HG02970 (cell line): Measurements from ENCODE around the gene SUPT7L.
"Not testable (repeated sequence)": the region's sequence is repeated elsewhere in the genome, so short reads cannot be mapped to it uniquely, and the experiment has no call there.

Experiments
- ATAC-seq: cut with Tn5 transposase; IDR thresholded peaks from one replicate; pipeline ENCODE4 v1.9.1; 2021; ENCODE audit warnings: mild to moderate bottlenecking, moderate library complexity, moderate number of reproducible peaks; ENCODE audit not compliant: unreplicated experiment, low FRiP score

Gene SUPT7L

DNA sequence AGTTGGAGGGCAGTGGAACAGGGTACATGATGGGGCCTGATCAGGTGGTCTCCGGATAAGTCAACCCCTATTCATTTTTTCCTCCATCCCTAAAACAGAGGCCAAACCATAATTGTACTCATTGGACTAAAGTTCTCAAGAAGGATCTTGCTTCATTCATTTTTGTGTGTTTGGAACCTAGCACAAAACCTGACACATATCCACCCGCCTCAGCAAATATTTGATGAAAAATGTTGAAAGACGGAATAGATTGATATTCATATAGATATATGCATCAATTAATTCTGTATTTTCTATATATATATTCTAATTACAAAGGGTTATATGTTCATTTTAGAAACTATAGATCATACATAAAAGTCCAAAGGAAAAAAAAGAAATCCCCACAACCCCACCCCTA, 22.2 kb upstream of the SUPT7L start:
- no peak for ATAC-seq

DNA sequence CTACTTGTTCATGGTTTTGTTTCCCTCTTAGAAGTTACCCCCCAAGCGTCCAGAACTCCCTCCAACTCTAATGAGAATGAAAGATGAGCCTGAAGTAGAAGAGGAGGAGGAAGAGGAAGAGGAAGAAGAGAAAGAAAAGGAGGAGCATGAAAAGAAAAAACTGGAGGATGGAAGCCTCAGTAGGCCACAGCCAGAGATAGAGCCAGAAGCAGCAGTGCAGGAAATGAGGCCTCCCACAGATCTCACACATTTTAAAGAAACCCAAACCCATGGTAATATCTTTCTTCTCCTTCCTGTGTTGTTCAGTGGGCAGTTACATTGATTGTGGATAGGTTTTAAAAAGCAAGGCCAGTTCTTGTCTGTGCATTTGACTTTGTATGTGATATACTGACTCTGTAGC, 21.6 kb upstream of the SUPT7L start:
- not testable (repeated sequence) for ATAC-seq

DNA sequence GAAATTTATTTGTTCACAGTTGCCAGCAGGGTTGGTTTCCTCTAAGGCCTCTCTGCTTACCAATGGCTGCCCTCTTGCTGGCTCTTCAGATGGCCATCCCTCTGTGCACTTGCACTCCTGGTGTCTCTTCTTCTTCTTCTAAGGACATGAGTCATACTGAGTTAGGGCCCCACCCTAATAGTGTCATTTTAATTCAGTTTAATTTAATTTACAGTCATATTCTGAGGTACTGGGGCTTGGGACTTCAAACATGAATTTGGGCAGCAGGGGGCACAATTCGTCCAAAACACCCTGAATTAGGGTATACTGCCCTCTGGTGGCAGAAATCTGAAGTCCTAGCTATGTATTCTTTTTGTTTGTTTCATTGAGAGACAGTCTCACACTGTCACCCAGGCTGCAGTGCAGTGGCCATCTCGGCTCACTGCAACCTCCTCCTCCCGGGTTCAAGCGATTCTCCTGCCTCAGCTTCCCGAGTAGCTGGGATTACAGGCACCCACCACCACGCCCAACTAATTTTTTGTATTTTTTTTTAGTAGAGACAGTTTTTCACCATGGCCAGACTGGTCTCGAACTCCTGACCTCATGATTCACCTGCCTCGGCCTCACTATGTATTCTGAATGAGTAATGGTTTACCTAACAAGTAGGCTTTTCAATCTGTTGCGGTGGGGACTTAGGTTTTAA, 20.1 kb upstream of the SUPT7L start:
- peak; percentile 62 for ATAC-seq

DNA sequence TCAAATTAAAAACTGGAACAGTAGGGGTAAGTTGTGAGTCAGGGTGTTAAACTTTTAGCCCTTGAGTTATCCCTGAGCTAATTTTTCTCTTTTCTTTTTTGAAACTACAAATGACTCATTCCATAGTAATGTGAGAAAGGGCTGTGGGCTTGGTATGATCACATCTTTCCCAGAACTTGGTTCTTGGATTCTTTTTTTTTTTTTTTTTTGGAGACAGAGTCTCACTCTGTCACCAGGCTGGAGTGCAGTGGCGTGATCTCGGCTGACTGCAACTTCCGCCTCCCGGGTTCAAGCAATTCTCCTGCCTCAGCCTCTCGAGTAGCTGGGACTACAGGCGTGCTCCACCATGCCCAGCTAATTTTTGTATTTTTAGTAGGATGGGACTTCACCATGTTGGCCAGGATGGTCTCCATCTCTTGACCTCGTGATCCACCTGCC, 18.9 kb upstream of the SUPT7L start:
- not testable (repeated sequence) for ATAC-seq

DNA sequence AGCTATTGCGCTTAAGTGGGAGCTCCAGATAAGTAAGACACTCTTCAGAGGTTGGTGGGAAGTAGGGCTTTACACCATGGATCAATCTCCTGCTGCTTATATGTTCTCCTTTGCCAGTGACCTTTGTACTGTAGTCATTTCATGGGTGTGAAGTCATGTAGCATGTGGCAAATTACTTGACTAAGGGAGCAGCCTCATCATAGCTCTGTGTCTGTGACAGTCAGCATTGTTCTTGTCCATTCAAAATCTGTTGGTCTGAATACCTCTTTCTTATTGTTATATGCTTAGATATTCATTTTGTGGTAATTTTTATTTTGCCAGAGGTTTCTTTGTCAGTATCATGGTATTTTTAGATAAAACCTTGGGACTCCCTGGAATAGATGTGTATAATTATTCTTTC, 18.4 kb upstream of the SUPT7L start:
- no peak for ATAC-seq

DNA sequence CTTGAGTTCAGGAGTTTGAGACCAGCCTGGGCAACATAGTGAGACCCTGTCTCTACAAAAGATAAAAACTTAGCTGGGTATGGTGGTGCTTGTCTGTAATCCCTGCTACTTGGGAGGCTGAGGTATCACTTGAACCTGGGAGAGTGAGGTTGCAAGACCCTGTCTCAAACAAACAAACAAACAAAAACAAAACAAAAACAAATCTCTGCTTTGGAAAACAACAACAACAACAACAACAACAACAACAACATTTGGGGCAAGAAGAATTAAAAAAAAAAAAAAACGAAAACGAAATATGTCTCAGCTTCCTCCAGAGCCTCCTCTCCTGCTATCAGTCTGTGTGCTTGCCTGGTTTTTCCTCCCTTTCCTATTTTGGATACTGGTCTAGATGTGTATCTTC, 17.2 kb upstream of the SUPT7L start:
- no peak for ATAC-seq

DNA sequence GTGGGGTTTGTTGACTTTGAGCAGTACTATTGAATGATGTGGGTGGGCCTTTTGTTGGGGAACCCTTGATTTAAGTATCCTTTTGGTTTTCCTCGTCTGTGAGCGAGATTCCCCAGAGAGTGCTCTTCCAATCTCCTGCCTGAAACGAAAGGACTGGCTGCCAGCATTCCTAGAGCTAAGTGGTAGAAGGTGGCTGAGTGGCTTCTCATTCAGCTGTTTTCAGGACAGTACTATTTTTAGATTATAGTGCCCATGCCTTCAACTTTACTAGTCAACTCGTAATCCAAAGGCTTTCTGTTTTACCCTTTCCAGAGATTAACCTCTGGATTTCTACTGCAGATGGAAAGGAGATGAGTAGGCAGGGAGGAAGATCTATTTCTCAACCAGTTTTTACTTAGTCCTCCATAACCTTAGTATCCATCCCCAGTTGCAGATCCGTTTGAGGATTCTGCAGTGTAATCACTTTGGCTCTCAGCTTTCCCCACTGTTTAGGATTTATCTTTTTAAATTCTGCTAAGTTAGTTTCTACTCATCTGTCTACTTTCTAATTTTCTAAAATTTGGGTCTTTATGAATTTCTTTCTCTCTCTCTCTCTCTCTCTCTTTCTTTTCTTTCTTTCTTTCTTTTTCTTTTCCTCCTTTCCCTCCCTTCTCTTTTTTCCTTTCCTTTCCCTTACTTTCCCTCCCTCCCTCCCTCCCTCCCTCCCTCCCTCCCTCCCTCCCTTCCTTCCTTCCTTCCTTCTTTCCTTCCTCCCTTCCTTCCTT, 9.5 kb upstream of the SUPT7L start:
- ATAC-seq: no peak

DNA sequence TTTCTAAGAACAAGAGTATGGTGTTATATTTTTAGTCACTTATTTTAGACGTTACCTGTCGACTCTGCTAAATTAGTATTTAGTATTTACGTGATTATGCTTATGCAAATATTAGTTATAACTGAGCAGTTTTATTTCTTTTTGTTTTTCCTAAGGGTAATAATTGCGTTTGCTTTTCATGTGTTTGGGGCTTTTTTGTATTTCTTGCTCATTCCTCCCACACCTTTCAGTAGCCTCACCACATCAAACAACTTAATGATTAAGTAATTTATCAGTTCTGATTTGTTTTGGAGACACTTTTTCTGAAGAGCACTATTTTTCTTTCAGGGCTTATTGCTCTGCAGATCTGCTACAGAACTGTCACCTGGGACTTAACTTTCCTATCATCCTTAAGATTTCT, 7.8 kb upstream of the SUPT7L start:
- ATAC-seq: no peak

DNA sequence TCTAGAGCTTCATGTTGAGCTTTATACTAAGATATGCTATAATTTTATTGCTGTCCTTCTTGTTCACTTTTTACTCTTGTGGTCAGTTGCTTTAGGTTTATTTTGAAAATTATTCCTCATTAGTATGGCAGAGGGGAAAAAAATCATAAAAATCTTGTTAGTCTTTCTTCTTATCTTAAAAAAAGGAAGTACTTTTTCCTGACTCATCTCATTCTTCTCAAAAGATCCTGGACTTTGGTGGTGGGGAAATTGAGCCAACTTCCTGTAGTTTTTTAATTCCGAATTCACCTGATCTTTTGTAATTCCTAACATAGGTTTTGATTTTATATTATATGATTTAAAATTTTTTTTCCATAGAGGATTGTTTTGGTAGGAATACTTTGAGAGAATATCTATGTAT, 4.0 kb upstream of the SUPT7L start:
- ATAC-seq: no peak

DNA sequence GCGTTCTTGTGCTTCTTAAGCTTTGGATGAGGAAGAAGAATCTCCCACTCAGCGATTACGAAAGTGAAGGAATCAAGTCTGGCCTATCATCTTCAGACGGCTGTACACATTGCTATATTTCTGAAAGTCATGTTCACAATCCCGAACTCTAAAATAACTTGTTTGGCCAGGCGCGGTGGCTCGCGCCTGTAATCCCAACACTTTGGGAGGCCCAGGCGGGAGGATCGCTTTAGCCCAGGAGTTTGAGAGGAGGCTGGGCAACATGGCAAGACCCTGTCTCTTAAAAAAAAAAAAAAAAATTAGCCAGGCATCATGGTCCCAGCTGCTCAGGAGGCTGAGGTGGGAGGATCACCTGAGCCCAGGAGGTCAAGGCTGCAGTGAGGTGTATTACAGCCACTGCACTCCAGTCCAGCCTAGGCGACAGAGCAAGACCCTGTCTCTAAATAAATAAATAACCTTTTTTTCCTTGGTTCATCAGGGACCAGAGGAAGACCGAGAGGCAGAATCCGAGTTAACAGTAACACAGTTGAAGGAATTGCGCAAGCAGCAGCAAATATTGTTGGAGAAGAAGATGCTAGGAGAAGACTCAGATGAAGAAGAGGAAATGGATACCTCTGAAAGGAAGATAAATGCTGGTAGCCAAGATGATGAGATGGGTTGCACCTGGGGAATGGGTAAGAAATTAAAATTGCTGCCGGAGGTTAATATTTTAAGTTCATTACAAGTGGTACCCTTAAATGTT, 1.4 kb upstream of the SUPT7L start:
- no peak for ATAC-seq

DNA sequence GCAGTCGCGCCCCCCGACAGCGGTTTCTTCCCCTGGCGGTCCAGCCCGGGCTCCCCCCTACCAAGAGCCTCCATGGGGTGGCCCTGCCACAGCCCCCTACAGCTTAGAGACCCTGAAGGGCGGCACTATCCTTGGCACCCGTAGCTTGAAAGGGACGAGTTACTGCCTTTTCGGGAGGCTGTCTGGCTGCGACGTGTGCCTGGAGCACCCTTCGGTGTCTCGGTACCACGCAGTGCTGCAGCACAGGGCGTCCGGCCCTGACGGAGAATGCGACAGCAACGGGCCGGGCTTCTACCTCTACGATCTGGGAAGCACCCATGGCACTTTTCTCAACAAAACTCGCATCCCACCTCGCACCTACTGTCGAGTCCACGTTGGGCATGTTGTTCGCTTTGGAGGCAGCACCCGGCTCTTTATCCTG, 750 bp upstream of the SUPT7L start:
- no peak for ATAC-seq

DNA sequence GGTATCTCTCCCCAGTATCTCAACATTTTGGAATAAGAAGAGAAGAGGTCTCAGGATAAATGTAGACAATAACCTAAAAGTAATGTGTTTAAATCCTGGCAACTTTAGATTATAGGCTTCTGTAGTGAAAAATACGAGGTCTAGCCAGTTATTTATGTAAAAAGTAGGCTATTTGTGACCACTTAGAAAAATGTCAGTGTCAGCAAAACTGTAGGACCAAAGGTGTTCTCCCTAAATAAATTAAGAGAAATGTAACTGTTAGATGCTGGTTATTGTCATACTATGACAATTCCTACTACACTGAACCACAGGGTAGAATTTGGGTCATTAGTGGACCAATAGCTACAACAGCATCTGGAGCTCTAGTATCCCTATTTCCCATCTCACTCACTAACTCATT, 2.0 kb downstream of the SUPT7L start:
- ATAC-seq: no peak

DNA sequence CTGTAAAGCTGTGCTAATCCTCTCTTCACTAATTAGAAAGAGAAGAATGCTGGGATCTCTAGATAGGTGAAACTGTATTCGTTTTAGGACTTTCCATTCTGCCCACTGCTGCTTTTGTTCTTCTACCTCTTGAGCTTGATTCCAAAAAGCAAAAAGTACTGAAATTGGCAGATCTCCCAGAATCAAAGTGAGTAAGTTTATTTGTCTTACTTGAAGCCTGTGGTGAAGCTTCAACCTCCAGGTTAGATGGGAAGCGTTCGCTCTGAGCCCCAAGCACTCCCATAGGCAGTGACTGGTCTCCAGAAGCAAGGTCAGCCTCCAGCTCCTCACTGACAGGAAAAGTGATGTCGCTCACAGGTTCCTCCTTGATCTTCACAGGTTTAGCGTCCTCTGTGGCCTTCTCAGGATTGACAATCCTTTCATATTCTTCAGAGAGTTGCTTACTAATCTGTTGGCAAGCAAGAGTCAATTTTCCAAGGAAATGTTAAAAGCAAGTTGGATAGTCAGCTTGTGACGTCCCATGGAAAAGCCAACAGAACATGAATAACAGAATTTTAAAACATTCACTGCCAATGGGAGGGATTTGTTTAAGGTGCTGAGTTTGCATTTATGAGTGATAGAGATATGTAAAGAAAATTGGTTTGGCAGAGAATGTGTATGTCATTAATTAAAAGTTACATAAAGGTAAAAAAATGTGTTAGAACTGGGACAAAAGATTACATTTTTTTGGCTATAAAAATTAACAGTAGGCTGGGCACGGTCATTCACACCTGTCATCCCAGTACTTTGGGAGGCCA, 8.1 kb downstream of the SUPT7L start:
- ATAC-seq: no peak

DNA sequence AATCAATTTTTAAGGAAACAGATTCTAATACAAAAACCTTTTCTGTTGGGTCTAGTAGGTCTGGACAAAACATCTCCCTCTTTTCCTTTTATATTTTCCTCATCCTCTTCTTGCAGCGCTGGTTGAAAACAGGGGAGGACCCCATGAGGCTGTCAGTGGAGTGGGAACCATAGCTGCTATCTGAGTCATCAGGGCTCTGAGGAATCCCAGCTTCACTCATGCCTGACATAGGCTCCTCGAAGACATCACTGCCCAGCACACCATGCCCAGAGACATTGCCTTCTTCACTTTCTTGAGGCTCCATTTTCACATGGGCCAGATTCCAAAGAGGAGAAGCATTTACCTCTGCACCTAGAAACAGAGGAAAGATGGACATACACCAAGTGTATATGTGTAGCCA, 10.0 kb downstream of the SUPT7L start:
- no peak for ATAC-seq

DNA sequence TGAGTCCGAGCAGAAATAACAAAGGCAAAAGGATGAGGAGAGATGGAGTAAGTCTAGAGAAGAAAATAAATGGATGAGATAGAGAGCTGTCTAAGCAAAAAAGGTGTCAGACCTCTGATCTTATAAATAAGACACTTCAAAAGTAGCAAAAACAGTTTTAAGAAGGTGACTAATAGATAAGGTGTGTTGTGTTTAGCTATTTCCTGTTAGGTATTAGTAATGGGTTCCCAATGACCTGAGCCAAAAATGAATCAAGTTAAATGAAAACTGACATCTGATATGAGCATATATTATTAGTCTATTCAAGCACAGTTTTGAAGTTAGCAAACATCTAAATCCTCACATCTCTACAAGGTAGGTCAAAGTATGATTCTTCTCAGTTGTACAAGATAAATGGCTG, 10.6 kb downstream of the SUPT7L start:
- ATAC-seq: no peak

DNA sequence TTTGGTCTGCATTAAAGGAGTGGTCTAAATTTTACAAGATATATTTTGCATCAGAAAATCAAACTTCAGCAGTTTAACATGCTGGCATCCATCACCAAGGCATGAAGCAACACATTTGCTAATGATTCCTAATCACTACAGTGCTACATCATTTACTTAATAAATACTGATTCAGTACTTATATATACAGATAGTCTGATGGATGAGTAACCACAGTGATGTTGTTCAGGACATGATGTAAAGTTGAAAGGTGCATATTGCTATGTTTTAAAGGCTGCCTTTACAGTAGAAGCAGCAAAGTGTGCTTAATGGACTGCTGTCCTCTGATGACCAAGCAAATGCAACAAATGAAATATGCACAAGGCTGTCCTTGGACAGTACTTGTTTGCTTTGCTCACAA, 11.1 kb downstream of the SUPT7L start:
- ATAC-seq: no peak

DNA sequence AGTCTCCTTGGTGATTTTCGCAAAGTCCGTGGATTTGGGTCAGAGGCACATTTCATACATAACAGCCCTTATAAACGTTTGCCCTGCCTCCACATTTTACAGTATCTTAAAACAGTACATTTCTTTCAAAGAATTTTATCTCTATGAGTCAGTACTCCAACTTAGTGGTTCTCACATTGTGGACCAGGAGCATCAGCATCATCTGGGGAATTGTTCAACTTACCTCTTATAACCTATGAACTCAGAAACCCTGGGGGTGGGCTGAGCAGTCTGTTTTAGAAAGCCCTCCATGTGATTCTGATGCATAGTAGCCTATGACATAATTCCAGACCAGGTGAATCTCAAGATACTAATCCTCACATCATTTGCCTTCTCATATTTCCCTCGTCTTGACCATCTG, 12.4 kb downstream of the SUPT7L start:
- no peak for ATAC-seq

DNA sequence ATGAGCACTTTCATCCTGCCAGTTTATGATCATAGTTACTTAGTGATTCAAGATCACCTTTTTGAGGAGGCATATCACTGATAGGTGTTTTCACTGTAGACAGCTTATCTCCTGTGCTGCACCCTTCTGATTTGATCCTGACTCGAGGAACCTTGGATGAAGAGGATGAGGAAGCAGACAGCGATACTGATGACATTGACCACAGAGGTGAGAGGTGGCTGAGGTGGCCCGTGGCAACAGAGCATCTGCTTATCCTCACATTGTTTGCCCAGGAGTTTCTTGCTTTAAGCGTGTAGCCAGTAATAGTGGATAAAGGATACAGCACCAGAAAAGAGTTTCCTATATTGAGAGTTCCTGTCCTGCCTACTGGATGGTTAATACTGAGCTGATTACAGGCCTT, 15.7 kb downstream of the SUPT7L start:
- ATAC-seq: no peak

DNA sequence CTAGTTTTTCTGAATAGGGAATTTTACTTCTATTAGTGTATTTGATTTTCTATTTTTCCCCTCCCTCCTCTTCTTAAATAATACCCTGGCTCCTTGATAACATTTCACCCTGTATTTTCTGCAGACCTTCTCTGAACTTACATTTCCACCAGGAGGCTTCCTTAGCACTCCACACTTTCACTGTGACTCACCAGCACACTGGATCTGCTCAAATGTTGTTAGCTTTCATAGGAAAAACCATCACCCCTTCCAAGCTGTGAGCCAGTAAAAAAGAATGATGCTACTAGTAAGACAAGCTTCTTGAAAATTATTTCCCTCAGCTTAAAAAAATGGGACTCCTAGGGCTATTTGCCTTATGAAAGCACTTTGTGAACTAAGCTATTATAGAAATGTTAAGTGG, 16.1 kb downstream of the SUPT7L start:
- ATAC-seq: no peak

DNA sequence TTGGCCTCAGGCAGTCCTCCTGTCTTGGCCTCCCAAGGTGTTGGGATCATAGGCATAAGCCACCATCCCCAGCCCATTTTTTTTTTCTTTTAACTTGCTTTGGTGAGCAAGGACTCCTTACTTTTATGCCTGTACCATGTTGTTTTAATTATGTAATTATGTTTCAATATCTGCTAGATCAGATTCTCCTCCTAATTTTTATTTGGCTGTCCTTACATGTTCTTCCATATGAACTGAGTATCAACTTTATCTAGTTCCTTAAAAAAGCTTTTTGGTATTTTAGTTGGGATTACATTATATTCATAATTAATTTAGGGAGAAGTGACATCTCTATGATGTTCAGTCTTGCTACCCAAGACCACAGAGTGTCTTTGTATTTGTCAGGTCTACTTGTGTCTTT, 18.2 kb downstream of the SUPT7L start:
- no peak for ATAC-seq
